HCT116 (cell line): ENCODE results near the gene CYP27A1.

Source experiments
- ELF1 ChIP-seq: IDR thresholded peaks from 2 replicates; pipeline ENCODE4 v1.6.1; 2012; ENCODE audit warnings: low read depth, borderline replicate concordance
- EZH2 ChIP-seq: fragments of 200-600 bp; sonication (generic); IDR thresholded peaks from 2 replicates; pipeline ENCODE4 v1.6.1; 2017; ENCODE audit warnings: antibody characterized with exemption, mixed run types
- POLR2A ChIP-seq: IDR thresholded peaks from 2 replicates; pipeline ENCODE4 v1.7.0; 2011; ENCODE audit warnings: borderline replicate concordance; ENCODE audit not compliant: insufficient read depth, insufficient read length; ENCODE audit errors: extremely low read depth
- POLR2AphosphoS5 ChIP-seq: IDR thresholded peaks from 2 replicates; pipeline ENCODE4 v1.6.1; 2011; ENCODE audit warnings: mild to moderate bottlenecking, low read depth, low read length, moderate library complexity
- RAD21 ChIP-seq: IDR thresholded peaks from 2 replicates; pipeline ENCODE4 v1.6.1; 2012; ENCODE audit warnings: low read depth, mild to moderate bottlenecking
- SIN3A ChIP-seq: IDR thresholded peaks from 2 replicates; pipeline ENCODE4 v1.6.1; 2012; ENCODE audit warnings: low read depth
- TCF7L2 ChIP-seq: IDR thresholded peaks from 2 replicates; pipeline ENCODE4 v1.7.0; 2011; ENCODE audit warnings: borderline replicate concordance, inconsistent platforms; ENCODE audit not compliant: insufficient read depth, insufficient read length; ENCODE audit errors: extremely low read depth
- TF ChIP-seq, protein P1 (sequence below), 3 experiments: fragments of 200-600 bp in 1 of 3; sonication (generic) in 1 of 3; IDR thresholded peaks in 2 of 3; conservative IDR thresholded peaks in 1 of 3; 2 replicates each; pipeline ENCODE4 v1.5.1; 2012 to 2017; ENCODE audit warnings: low read depth in 2 of 3, low read length in 2 of 3, antibody characterized with exemption in 1 of 3, borderline replicate concordance in 1 of 3, control low read depth in 1 of 3, mild to moderate bottlenecking in 1 of 3, mixed read lengths in 1 of 3, mixed run types in 1 of 3, moderate library complexity in 1 of 3; ENCODE audit not compliant: insufficient read depth in 1 of 3

DNA sequence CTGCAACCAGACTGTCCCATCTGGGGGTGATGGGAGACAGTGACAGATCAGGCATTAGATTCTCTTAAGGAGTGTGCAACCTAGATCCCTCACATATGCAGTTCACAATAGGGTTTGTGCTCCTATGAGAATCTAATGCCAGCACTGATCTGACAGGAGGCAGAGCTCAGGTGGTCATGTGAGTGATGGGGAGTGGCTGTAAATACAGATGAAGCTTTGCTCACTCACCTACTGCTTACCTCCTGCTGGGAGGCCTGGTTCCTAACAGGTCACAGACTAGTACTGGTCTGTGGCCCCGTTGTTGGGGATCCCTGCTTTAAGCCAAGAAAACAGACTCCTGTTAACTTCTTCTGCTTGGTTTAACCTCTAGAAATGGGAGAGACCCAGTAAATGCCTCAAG, 3.2 kb downstream of the CYP27A1 start:
- no peak for TF ChIP-seq POLR2AphosphoS5
- TF ChIP-seq, protein P1, sequence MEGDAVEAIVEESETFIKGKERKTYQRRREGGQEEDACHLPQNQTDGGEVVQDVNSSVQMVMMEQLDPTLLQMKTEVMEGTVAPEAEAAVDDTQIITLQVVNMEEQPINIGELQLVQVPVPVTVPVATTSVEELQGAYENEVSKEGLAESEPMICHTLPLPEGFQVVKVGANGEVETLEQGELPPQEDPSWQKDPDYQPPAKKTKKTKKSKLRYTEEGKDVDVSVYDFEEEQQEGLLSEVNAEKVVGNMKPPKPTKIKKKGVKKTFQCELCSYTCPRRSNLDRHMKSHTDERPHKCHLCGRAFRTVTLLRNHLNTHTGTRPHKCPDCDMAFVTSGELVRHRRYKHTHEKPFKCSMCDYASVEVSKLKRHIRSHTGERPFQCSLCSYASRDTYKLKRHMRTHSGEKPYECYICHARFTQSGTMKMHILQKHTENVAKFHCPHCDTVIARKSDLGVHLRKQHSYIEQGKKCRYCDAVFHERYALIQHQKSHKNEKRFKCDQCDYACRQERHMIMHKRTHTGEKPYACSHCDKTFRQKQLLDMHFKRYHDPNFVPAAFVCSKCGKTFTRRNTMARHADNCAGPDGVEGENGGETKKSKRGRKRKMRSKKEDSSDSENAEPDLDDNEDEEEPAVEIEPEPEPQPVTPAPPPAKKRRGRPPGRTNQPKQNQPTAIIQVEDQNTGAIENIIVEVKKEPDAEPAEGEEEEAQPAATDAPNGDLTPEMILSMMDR (IDR thresholded peaks at IDR 0.05 in 2 of 3, conservative IDR thresholded peaks at IDR 0.05 in 1 of 3; ENCODE audit: borderline replicate concordance in 1 of 3, insufficient read depth in 1 of 3, low read depth in 2 of 3, low read length in 2 of 3), result no peak
- no peak for TF ChIP-seq RAD21
- TF ChIP-seq SIN3A, result no peak
- no peak for TF ChIP-seq EZH2
- TF ChIP-seq TCF7L2, result no peak
- TF ChIP-seq POLR2A, result no peak
- no peak for TF ChIP-seq ELF1
